MM.1S (cell line): ENCODE results near the gene DPP10.

Source experiments
- DNase-seq: peaks from one replicate; pipeline ENCODE4 v3.0.0-alpha.2; 2015
- H2AFZ ChIP-seq: fragments of 300-600 bp; sonication (generic); 2 replicates; pipeline ENCODE4 v1.6.0; 2016; ENCODE audit warnings: antibody characterized with exemption, low read length
- H3F3A ChIP-seq: fragments of 300-600 bp; sonication (generic); 2 replicates; pipeline ENCODE4 v1.6.1; 2016; ENCODE audit warnings: mild to moderate bottlenecking, antibody characterized with exemption, low read length, moderate library complexity, mixed read lengths; ENCODE audit not compliant: insufficient read depth
- H3K27ac ChIP-seq: fragments of 300-600 bp; sonication (generic); 2 replicates; pipeline ENCODE4 v1.5.1; 2016; ENCODE audit warnings: mild to moderate bottlenecking, low read length
- H3K27me3 ChIP-seq: fragments of 300-600 bp; sonication (generic); replicated peaks from 2 replicates; pipeline ENCODE4 v1.6.0; 2016; ENCODE audit warnings: low read length; ENCODE audit not compliant: insufficient read depth
- H3K36me3 ChIP-seq: fragments of 300-600 bp; sonication (generic); replicated peaks from 2 replicates; pipeline ENCODE4 v1.6.1; 2016; ENCODE audit warnings: mild to moderate bottlenecking, low read length, mixed read lengths; ENCODE audit not compliant: insufficient read depth
- H3K4me1 ChIP-seq: fragments of 300-600 bp; sonication (generic); 2 replicates; pipeline ENCODE4 v1.6.1; 2016; ENCODE audit warnings: low read length, mixed read lengths
- H3K4me2 ChIP-seq: fragments of 300-600 bp; sonication (generic); 2 replicates; pipeline ENCODE4 v1.6.0; 2016; ENCODE audit warnings: low read depth, low read length
- H3K4me3 ChIP-seq: fragments of 300-600 bp; sonication (generic); 2 replicates; pipeline ENCODE4 v1.5.1; 2016; ENCODE audit warnings: low read length, mixed read lengths
- H3K79me2 ChIP-seq: fragments of 300-600 bp; sonication (generic); 2 replicates; pipeline ENCODE4 v1.6.1; 2016; ENCODE audit warnings: mixed run types, low read length, mixed read lengths
- H3K9ac ChIP-seq: fragments of 300-600 bp; sonication (generic); 2 replicates; pipeline ENCODE4 v1.6.1; 2016; ENCODE audit warnings: low read length, mixed read lengths
- H3K9me2 ChIP-seq: fragments of 300-600 bp; sonication (generic); replicated peaks from 2 replicates; pipeline ENCODE4 v1.6.1; 2016; ENCODE audit warnings: mild to moderate bottlenecking, low read length, mixed read lengths; ENCODE audit not compliant: insufficient read depth
- H3K9me3 ChIP-seq: fragments of 300-600 bp; sonication (generic); replicated peaks from 2 replicates; pipeline ENCODE4 v1.6.1; 2016; ENCODE audit warnings: mild to moderate bottlenecking, low read length, mixed read lengths; ENCODE audit not compliant: insufficient read depth
- H4K20me1 ChIP-seq: fragments of 300-600 bp; sonication (generic); 2 replicates; pipeline ENCODE4 v1.6.1; 2016; ENCODE audit warnings: mild to moderate bottlenecking, low read length, moderate library complexity, mixed read lengths; ENCODE audit not compliant: insufficient read depth
- EZH2 ChIP-seq: fragments of 300-600 bp; sonication (generic); optimal IDR thresholded peaks from 2 replicates; pipeline ENCODE3; 2017; ENCODE audit warnings: low read depth, mild to moderate bottlenecking, antibody characterized with exemption, low read length, mixed read lengths
- EZH2phosphoT487 ChIP-seq: fragments of 300-600 bp; sonication (generic); IDR thresholded peaks from 2 replicates; pipeline ENCODE4 v1.6.1; 2018; ENCODE audit warnings: antibody characterized with exemption, low read length
- TF ChIP-seq, protein P1 (sequence below): fragments of 300-600 bp; sonication (generic); IDR thresholded peaks from 2 replicates; pipeline ENCODE4 v1.5.1; 2016; ENCODE audit warnings: antibody characterized with exemption, low read length, mixed read lengths

DPP10 gene

DNA sequence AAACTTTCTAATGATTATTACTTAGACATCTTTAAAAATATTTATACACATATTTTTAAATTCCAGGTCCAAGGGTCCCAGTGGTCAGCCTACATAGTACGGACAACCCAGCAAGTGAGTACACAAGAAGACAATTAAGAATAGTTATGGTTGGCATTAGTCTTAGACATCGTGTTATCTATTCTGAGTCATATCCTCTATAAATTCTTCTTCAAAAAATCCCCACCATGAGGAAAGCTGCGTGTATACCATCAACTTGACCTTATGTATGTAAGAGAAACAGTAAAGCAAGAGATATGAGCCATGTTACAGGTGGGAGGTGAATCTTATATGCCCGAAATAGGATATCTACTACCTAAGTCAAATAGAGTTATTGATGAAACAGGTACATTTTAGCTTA lies 1339.8 kb downstream of the DPP10 start:
- Histone ChIP-seq H3K79me2 (no peaks in the 10 kb centered on the region), H3K27me3 (no peaks in the 10 kb centered on the region), H3K9me2 (no peaks in the 10 kb centered on the region), H3K4me1 (no peaks in the 10 kb centered on the region), H3F3A (no peaks in the 10 kb centered on the region), H3K4me3 (no peak overlapping the region), H3K4me2 (no peak overlapping the region), H4K20me1 (no peaks in the 10 kb centered on the region), H2AFZ (no peak overlapping the region), H3K36me3 (no peaks in the 10 kb centered on the region), H3K9me3 (no peaks in the 10 kb centered on the region), H3K27ac (no peak overlapping the region), H3K9ac (no peak overlapping the region)
- no peak for TF ChIP-seq EZH2phosphoT487
- no peak for TF ChIP-seq EZH2
- DNase-seq = no peak

DNA sequence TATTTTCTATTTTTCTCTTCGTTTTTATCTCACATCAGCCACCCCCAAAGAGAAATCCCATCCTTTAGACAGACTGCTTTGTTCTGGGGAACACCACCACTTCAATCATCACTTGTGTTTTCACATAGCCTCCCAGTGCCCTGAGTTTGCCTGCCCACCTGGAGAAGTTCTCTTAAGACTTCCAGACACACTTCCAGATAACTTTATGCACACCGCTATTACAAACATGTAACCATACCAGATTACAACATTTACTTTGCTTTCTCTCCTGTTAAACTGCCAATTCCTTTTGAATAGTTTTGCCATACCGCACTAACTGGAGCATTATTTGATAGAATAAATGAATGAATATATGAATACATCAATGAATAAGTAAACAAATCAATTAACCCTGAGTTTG lies 1353.6 kb downstream of the DPP10 start:
- Histone ChIP-seq H3K4me3 (no peak overlapping the region), H3K9me2 (no peaks in the 10 kb centered on the region), H4K20me1 (no peaks in the 10 kb centered on the region), H3K79me2 (no peaks in the 10 kb centered on the region), H3K27ac (no peak overlapping the region), H3K27me3 (no peaks in the 10 kb centered on the region), H3K9me3 (no peaks in the 10 kb centered on the region), H3K36me3 (no peaks in the 10 kb centered on the region), H3K4me1 (no peaks in the 10 kb centered on the region), H3K9ac (no peak overlapping the region), H3K4me2 (no peak overlapping the region), H3F3A (no peaks in the 10 kb centered on the region), H2AFZ (no peak overlapping the region)
- TF ChIP-seq EZH2phosphoT487 = no peak
- no peak for TF ChIP-seq EZH2
- TF ChIP-seq, protein P1, sequence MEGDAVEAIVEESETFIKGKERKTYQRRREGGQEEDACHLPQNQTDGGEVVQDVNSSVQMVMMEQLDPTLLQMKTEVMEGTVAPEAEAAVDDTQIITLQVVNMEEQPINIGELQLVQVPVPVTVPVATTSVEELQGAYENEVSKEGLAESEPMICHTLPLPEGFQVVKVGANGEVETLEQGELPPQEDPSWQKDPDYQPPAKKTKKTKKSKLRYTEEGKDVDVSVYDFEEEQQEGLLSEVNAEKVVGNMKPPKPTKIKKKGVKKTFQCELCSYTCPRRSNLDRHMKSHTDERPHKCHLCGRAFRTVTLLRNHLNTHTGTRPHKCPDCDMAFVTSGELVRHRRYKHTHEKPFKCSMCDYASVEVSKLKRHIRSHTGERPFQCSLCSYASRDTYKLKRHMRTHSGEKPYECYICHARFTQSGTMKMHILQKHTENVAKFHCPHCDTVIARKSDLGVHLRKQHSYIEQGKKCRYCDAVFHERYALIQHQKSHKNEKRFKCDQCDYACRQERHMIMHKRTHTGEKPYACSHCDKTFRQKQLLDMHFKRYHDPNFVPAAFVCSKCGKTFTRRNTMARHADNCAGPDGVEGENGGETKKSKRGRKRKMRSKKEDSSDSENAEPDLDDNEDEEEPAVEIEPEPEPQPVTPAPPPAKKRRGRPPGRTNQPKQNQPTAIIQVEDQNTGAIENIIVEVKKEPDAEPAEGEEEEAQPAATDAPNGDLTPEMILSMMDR = no peak
- DNase-seq = no peak

DNA sequence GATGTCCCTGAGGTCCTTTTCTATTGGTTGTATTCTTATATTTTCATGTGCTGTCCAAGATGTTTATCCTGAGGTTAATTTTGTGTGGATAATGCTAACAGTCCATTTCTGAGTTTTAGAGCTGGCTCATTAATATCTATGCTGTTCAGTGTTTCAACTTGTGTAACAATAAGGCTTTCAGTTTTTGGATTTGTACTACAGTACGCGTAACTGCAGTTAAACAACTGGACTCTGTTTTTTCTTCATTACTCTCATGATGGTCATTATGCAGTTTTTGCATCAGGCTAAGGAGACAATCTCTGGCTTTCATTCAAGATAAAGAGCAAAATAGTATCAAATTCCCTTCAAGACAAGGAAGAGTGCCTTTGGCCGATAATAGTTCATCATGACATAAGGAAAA lies 1364.8 kb downstream of the DPP10 start:
- H3K9me3 ChIP-seq = no peaks in the 10 kb centered on the region
- H3K27ac ChIP-seq = no peak overlapping the region
- H3K27me3 ChIP-seq = no peaks in the 10 kb centered on the region

DNA sequence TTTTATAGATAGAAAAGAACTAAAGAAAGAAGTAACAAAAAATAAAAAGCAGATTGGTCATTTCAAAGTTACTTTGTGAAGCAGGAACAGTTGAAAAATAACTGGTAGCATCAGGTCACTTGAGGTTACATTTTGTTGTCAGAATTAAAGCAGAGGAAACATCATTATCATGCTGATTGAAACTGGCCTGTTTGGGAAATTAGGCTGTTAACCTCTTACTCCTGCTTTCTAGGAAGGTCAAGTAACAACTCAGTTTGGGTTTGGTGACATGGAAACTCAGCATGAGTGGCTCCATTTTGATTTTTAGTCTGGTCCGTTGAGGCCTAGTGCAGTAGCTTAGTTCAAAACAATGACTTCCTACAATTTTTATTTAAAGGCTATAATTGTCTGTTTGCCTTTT lies 1383.5 kb downstream of the DPP10 start:
- no peak overlapping the region for H2AFZ ChIP-seq
- no peaks in the 10 kb centered on the region for H3K4me1 ChIP-seq
- H3K36me3 ChIP-seq = no peaks in the 10 kb centered on the region; the same call in 1 of the 2 replicates
- no peaks in the 10 kb centered on the region for H3K9me2 ChIP-seq
- H3K4me2 ChIP-seq = no peak overlapping the region
- no peaks in the 10 kb centered on the region for H4K20me1 ChIP-seq
- H3K9me3 ChIP-seq = no peaks in the 10 kb centered on the region
- no peak overlapping the region for H3K27ac ChIP-seq
- H3K9ac ChIP-seq = no peak overlapping the region
- H3K79me2 ChIP-seq = no peaks in the 10 kb centered on the region
- no peak for TF ChIP-seq EZH2
- TF ChIP-seq, protein P1 = no peak
- no peak for TF ChIP-seq EZH2phosphoT487
- DNase-seq = no peak
- no peaks in the 10 kb centered on the region for H3K27me3 ChIP-seq
- no peaks in the 10 kb centered on the region for H3F3A ChIP-seq
- H3K4me3 ChIP-seq = no peak overlapping the region

More for the DNA sequence above, 1364.8 kb downstream of the DPP10 start:
- no peak for DNase-seq
- Histone ChIP-seq H3K9me2 (no peaks in the 10 kb centered on the region), H3K4me1 (no peaks in the 10 kb centered on the region), H3K4me2 (no peak overlapping the region), H3K36me3 (no peaks in the 10 kb centered on the region), H3K79me2 (no peaks in the 10 kb centered on the region), H2AFZ (no peak overlapping the region), H3F3A (no peaks in the 10 kb centered on the region), H3K4me3 (no peak overlapping the region), H3K9ac (no peak overlapping the region), H4K20me1 (no peaks in the 10 kb centered on the region)
- no peak for TF ChIP-seq EZH2phosphoT487
- TF ChIP-seq, protein P1 = no peak
- no peak for TF ChIP-seq EZH2
